HG03095 (cell line): Measurements from ENCODE around the gene CDON.

Source experiments
- ATAC-seq: cut with Tn5 transposase; IDR thresholded peaks from one replicate; pipeline ENCODE4 v1.9.1; 2021; ENCODE audit warnings: moderate library complexity; ENCODE audit not compliant: unreplicated experiment

The CDON gene

GRCh38 chr11:125945011-125945796 is 117.5 kb downstream of the CDON start:
- no peak for ATAC-seq

- no peak for ATAC-seq
Measured at GRCh38 chr11:125944350-125945010, 118.2 kb downstream of the CDON start.

- ATAC-seq = no peak
Measured at GRCh38 chr11:125943661-125944349, 118.9 kb downstream of the CDON start.

- ATAC-seq = no peak
Measured at GRCh38 chr11:125942771-125943428, 119.8 kb downstream of the CDON start.

GRCh38 chr11:125941619-125942611 is 120.8 kb downstream of the CDON start:
- ATAC-seq = no peak

- no peak for ATAC-seq
Measured at GRCh38 chr11:125941267-125941618, 121.4 kb downstream of the CDON start.

GRCh38 chr11:125940145-125940544 is 122.5 kb downstream of the CDON start:
- ATAC-seq = no peak

- ATAC-seq = no peak
Measured at GRCh38 chr11:125939081-125939521, 123.6 kb downstream of the CDON start.

- no peak for ATAC-seq
Measured at GRCh38 chr11:125938418-125938817, 124.2 kb downstream of the CDON start.

- ATAC-seq = no peak
Measured at GRCh38 chr11:125935618-125936199, 127.0 kb downstream of the CDON start.

- ATAC-seq = no peak
Measured at GRCh38 chr11:125935056-125935455, 127.6 kb downstream of the CDON start.

GRCh38 chr11:125934473-125934872 is 128.2 kb downstream of the CDON start:
- no peak for ATAC-seq

GRCh38 chr11:125933030-125933813 is 129.4 kb downstream of the CDON start:
- ATAC-seq = no peak

- ATAC-seq = no peak
Measured at GRCh38 chr11:125932301-125932700, 130.4 kb downstream of the CDON start.

- no peak for ATAC-seq
Measured at GRCh38 chr11:125931668-125932067, 131.0 kb downstream of the CDON start.

- ATAC-seq = no peak
Measured at GRCh38 chr11:125931116-125931515, 131.6 kb downstream of the CDON start.

GRCh38 chr11:125930076-125930450 is 132.6 kb downstream of the CDON start:
- ATAC-seq = no peak

GRCh38 chr11:125929445-125930075 is 133.1 kb downstream of the CDON start:
- ATAC-seq = no peak

- ATAC-seq = no peak
Measured at GRCh38 chr11:125926682-125927081, 136.0 kb downstream of the CDON start.
